GM12878 (cell line): ENCODE results near the gene MTCL3.

Experiments used
- ATAC-seq: fragments of 200-7000 bp; cut with Tn5 transposase; 3 replicates; pipeline ENCODE4 v1.9.1; 2020; ENCODE audit warnings: mild to moderate bottlenecking, moderate library complexity
- BruUV-seq: library from RNA; stranded (reverse); fragments of 400-500 nt; replicated peaks from 2 replicates; lab custom pipeline; 2021; lab: Mats Ljungman, UMichigan
- CTCF ChIA-PET: fragments of 300-600 bp; sonication (Branson Sonifier 250); formaldehyde crosslinking; extraction: SDS; loops from one replicate; lab custom pipeline; 2021; ENCODE audit warnings: inconsistent platforms; lab: Yijun Ruan, JAX
- POLR2A ChIA-PET: fragments of 350-600 bp; formaldehyde crosslinking; extraction: SDS; loops from one replicate; lab custom pipeline; 2021; ENCODE audit warnings: inconsistent platforms; lab: Charles Lee
- RAD21 ChIA-PET: fragments of 300-600 bp; sonication (Branson Sonifier 250); formaldehyde crosslinking; loops from one replicate; lab custom pipeline; 2023; ENCODE audit warnings: antibody characterized with exemption; ENCODE audit not compliant: unreplicated experiment; lab: Charles Lee
- SMC1A ChIA-PET: fragments of 300-600 bp; sonication (Branson Sonifier 250); formaldehyde crosslinking; loops from one replicate; lab custom pipeline; 2023; ENCODE audit not compliant: unreplicated experiment, uncharacterized antibody; lab: Charles Lee
- DNase-seq: peaks from one replicate; pipeline ENCODE4 v3.0.0-alpha.2; 2011; ENCODE audit warnings: low read depth, low spot score
- FAIRE-seq: peaks from 3 replicates; lab custom pipeline; 2011; peaks lifted over from hg19 to GRCh38; lab: Jason Lieb, UNC
- H2AFZ ChIP-seq: 2 replicates; pipeline ENCODE4 v1.6.0; 2011; ENCODE audit warnings: low read depth, low read length, control low read depth; ENCODE audit not compliant: control insufficient read depth
- H3K27ac ChIP-seq: 2 replicates; pipeline ENCODE4 v1.5.1; 2011; ENCODE audit warnings: control low read depth; ENCODE audit not compliant: control insufficient read depth, insufficient read depth
- H3K27me3 ChIP-seq, 2 experiments: replicated peaks in 1 of 2; 2 replicates each; pipeline versions ENCODE4 v1.6.0 to v1.6.1; 2011; ENCODE audit warnings: low read length in 1 of 2; ENCODE audit not compliant: control insufficient read depth in 2 of 2, insufficient read depth in 2 of 2
- H3K36me3 ChIP-seq, 2 experiments: 2 replicates each; pipeline ENCODE4 v1.5.1; 2011; ENCODE audit warnings: low read length in 1 of 2; ENCODE audit not compliant: control insufficient read depth in 2 of 2, insufficient read depth in 2 of 2
- H3K4me1 ChIP-seq: 2 replicates; pipeline ENCODE4 v1.6.1; 2011; ENCODE audit warnings: mild to moderate bottlenecking, low read length, moderate library complexity, mixed read lengths; ENCODE audit not compliant: control insufficient read depth, insufficient read depth
- H3K4me2 ChIP-seq: 2 replicates; pipeline ENCODE4 v1.6.0; 2011; ENCODE audit warnings: control low read depth; ENCODE audit not compliant: control insufficient read depth, insufficient read depth
- H3K4me3 ChIP-seq: fragments of 200-600 bp; sonication (generic); 2 replicates; pipeline ENCODE4 v1.5.1; 2016
- H3K79me2 ChIP-seq: 2 replicates; pipeline ENCODE4 v1.6.0; 2011; ENCODE audit warnings: low read length; ENCODE audit not compliant: control insufficient read depth, insufficient read depth
- H3K9ac ChIP-seq: 2 replicates; pipeline ENCODE4 v1.8.0; 2011; ENCODE audit warnings: low read length, control low read depth, mixed read lengths; ENCODE audit not compliant: control insufficient read depth, insufficient read depth
- H3K9me3 ChIP-seq: replicated peaks from 3 replicates; pipeline ENCODE4 v1.5.1; 2011; ENCODE audit warnings: mild to moderate bottlenecking, low read length; ENCODE audit not compliant: control insufficient read depth, insufficient read depth
- H4K20me1 ChIP-seq: 2 replicates; pipeline ENCODE4 v1.6.0; 2011; ENCODE audit not compliant: control insufficient read depth, insufficient read depth
- CHD2 ChIP-seq: IDR thresholded peaks from 2 replicates; pipeline ENCODE4 v1.6.1; 2011; ENCODE audit warnings: low read depth, low read length, improper control_type of control experiment, borderline replicate concordance
- DPF2 ChIP-seq: fragments of 450-650 bp; IDR thresholded peaks from 2 replicates; pipeline ENCODE4 v1.6.1; 2017; ENCODE audit warnings: mild to moderate bottlenecking
- E4F1 ChIP-seq: fragments of 450-650 bp; IDR thresholded peaks from 2 replicates; pipeline ENCODE4 v1.6.1; 2018; ENCODE audit warnings: borderline replicate concordance, mild to moderate bottlenecking; ENCODE audit not compliant: partially characterized antibody
- HDAC6 ChIP-seq: fragments of 200-600 bp; sonication (generic); IDR thresholded peaks from one replicate; pipeline ENCODE4 v1.8.0; 2017; ENCODE audit warnings: antibody characterized with exemption; ENCODE audit not compliant: unreplicated experiment
- NFYA ChIP-seq: IDR thresholded peaks from 2 replicates; pipeline ENCODE4 v1.6.1; 2011; ENCODE audit warnings: low read depth, mild to moderate bottlenecking, low read length, improper control_type of control experiment, borderline replicate concordance
- NR2C1 ChIP-seq: fragments of 450-650 bp; IDR thresholded peaks from 2 replicates; pipeline ENCODE4 v1.6.1; 2017; ENCODE audit warnings: antibody characterized with exemption, mild to moderate bottlenecking, moderate library complexity
- RFX5 ChIP-seq: IDR thresholded peaks from 2 replicates; pipeline ENCODE4 v1.6.1; 2011; ENCODE audit warnings: low read depth, low read length, improper control_type of control experiment
- WGBS: methylation state at CpG from one replicate; pipeline ENCODE4 v1.1.6; 2016; ENCODE audit warnings: low lambda C conversion rate; ENCODE audit not compliant: insufficient replicate concordance, insufficient coverage; ENCODE audit errors: missing lambda C conversion rate; 5-methylcytosine and 5-hydroxymethylcytosine counted together
- in situ Hi-C: fragments of 300-500 bp; cut with MboI; formaldehyde crosslinking; loops from 9 replicates; pipeline ENCODE4 v1.14.3; 2018; ENCODE audit warnings: mixed read lengths
- intact Hi-C: fragments of 100-400 bp; cut with micrococcal nuclease; formaldehyde crosslinking; loops from one replicate; pipeline ENCODE4 v1.14.2; 2022; ENCODE audit not compliant: unreplicated experiment

The MTCL3 gene

GRCh38 chr6:127436578-127437110 is 82.5 kb downstream of the MTCL3 start:
- in situ Hi-C loops: no loop called here
- Histone ChIP-seq H3K9ac (no peak overlapping the region), H4K20me1 (no peaks in the 10 kb centered on the region), H3K27me3 (no peaks in the 10 kb centered on the region), H3K27ac (no peak overlapping the region), H2AFZ (no peak overlapping the region), H3K79me2 (no peaks in the 10 kb centered on the region), H3K4me3 (no peak overlapping the region), H3K36me3 (no peaks in the 10 kb centered on the region), H3K4me2 (no peak overlapping the region), H3K4me1 (no peaks in the 10 kb centered on the region), H3K9me3 (no peaks in the 10 kb centered on the region)
- intact Hi-C loops: no loop called here
- ChIA-PET RAD21 (no interaction called here), CTCF (no interaction called here), SMC1A (no interaction called here), POLR2A (no interaction called here)
- no TSS peak for BruUV-seq
- TF ChIP-seq HDAC6 (no peak), DPF2 (no peak), RFX5 (no peak), CHD2 (no peak), NFYA (no peak), NR2C1 (no peak), E4F1 (no peak)
- 45% methylated on average over 3 of the region's 3 CpGs for WGBS
- DNase-seq (no peak), FAIRE-seq (no peak), ATAC-seq (no peak)
